Mesenteric fat pad (tissue), 1 donor: Measurements from ENCODE around the gene GNAQ. TPM values are rescaled to one million over a fixed set of nuclear protein-coding genes. Genes with fewer than 3 reads are reported as not detected.

Experiments
- DNase-seq: peaks from one replicate; pipeline ENCODE4 v3.0.0-alpha.2; 2020; ENCODE audit warnings: low spot score
- total RNA-seq: library from RNA; stranded (reverse); fragmentation: NEBNext Ultra II Directional; extraction: Animal tissue kit (Norgen Biotek cat#: 25700); gene quantifications from one replicate; pipeline ENCODE4 v1.2.1, GENCODE V29; 2021
- donor health status: DM: yes; HTN: yes; CAD: no.

GNAQ gene
- total RNA-seq, 1 donor from 2014 or later, result 115 TPM

GRCh38 chr9:78003730-78004129, 27.9 kb downstream of the GNAQ start:
- no peak for DNase-seq

DNA sequence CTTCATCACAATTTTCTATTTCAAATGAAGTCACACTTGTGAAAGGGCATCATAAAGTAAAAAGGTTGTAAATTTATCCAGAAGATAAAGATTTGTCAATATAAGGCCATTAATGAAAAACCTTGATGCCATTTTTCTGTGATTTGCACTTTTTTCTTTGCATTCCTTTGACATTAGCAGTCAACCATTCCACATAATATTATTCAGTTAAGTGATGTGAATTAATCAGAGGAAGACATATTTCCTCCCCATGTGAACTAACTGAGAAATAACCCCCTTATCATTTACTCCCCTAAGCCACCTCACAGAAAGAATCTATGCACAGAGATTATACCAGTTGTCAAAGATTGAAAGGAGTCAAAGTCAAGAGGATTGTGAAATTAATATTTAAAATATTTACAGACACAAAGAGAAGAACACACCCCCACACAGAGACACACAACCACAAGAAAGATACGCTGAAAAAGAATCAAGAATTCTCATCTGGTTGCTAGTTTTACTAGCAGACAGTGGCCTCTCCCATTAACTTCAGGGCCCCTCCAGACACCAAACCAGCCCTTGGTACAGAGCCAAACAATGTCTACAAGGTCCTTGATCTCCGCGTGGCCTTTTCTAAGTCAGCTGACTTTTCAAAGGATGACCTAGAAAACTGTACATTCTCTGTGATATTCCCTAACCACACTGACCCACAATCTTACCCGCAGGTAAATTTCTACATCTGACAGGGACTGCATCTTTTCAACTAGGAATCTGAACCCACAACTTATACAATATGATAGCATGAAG, 29.5 kb downstream of the GNAQ start:
- DNase-seq, result no peak

- no peak for DNase-seq
These were observed 31.4 kb downstream of the GNAQ start for GRCh38 chr9:78000221-78000620.

GRCh38 chr9:77999231-77999631, 32.4 kb downstream of the GNAQ start:
- DNase-seq, result no peak

- no peak for DNase-seq
These were observed 33.9 kb downstream of the GNAQ start for GRCh38 chr9:77997611-77998284.

GRCh38 chr9:77996696-77997095, 34.9 kb downstream of the GNAQ start:
- no peak for DNase-seq

- no peak for DNase-seq
These were observed 40.4 kb downstream of the GNAQ start for GRCh38 chr9:77991191-77991590.

GRCh38 chr9:77989909-77990308, 41.7 kb downstream of the GNAQ start:
- DNase-seq, result no peak

DNA sequence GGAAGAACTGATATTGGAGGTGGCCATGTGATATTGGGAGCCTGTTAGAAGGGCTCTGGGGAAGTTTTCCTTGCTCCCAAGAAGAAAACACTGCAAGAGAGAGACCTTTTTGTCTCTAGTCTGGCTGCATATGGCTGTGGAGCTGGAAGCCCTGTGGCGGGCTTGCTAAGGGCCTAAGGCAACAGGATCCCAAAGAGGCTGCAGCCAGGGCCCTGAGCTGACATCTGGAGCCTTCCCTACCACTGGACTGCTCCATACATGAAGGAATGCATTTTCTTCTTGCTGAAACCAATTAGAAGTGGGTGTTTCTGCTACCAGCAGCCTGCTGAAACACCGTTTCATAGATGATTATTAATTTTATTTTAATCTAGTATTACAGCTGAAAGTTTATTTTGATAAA, 42.2 kb downstream of the GNAQ start:
- DNase-seq, result no peak

DNA sequence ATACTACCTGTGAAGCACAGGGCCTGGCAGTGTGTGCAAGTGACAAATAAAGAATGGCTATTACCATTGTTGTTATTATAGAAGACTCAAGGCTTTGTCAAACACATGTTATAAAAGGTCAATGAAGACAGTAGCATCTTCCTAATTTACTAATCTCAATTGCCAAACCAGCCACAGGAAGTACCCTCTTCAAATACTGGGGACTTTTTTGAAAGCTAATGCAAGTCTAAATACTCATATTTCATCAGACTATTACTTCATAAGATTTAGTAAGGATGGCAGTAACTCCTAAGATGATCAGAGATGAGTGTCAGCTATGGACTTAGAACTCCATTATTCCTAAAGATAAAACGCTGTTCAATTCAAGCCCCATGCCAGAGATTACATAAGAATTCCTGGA, 43.0 kb downstream of the GNAQ start:
- DNase-seq, result no peak

- DNase-seq, result no peak
These were observed 43.6 kb downstream of the GNAQ start for GRCh38 chr9:77987880-77988525.

GRCh38 chr9:77987081-77987656, 44.4 kb downstream of the GNAQ start:
- DNase-seq, result no peak

- DNase-seq, result no peak
These were observed 45.6 kb downstream of the GNAQ start for GRCh38 chr9:77985996-77986395.

- no peak for DNase-seq
These were observed 48.3 kb downstream of the GNAQ start for GRCh38 chr9:77983320-77983662.

- no peak for DNase-seq
These were observed 48.9 kb downstream of the GNAQ start for GRCh38 chr9:77982581-77983319.

- no peak for DNase-seq
These were observed 49.7 kb downstream of the GNAQ start for GRCh38 chr9:77981907-77982306.

DNA sequence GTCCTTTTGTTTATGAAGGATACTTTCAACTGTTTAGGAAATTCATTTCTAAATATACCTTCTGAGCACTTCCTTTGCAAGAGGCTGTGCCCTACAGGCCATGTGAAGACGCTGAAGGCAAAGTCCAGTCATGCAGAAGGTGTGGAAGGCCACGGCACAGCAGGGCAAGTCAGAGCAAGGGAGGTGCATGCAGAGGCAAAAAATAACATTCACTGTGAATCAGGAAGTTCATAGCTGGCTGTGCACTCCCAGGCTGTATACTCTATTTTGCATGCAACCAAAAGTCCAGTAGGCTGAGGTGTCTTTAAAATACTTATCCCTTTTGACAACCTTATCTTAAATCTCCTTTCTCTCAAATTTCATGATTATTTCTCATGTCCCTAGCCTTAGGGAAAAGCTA, 50.3 kb downstream of the GNAQ start:
- no peak for DNase-seq

DNA sequence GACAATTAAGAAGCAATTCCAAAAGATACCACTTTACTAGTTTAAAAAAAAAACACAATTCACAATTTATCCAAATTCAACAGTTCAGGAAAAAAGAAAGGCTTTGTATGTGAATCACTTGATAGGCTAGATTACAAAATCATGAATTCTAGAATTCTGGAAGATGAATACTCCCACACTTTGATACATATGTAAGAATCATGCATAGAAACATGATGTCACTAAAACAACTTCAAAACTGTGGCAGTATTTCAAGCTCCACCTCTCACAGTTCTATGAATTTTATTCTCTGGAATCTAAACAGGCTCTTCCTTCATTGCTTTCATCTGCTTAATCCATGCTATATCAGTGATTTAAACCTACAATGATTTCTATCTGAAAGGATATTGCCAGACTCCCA, 51.0 kb downstream of the GNAQ start:
- no peak for DNase-seq

GRCh38 chr9:77978086-77978781, 53.4 kb downstream of the GNAQ start:
- no peak for DNase-seq

GRCh38 chr9:77977210-77977611, 54.4 kb downstream of the GNAQ start:
- no peak for DNase-seq

DNA sequence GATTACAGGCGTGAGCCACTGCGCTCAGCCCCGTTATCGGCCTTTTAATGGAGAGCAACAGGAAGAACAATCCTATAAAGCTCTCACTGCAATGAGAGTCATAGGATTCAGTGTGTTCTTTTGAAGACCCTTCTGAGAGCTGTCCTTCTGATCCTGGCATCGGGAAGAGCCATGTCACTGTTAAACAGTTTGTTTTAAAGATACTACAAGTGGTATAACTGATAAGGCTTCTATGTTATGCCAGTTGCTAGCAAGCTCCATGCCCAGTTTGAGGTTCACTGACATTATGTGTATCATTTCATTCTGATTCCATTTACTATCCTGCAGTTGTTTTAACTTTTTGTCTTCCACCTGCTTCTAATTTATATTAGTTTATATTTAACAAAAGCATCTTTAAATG, 55.8 kb downstream of the GNAQ start:
- no peak for DNase-seq
